ENCODE results near the gene EYS. TPM values are rescaled to one million over a fixed set of nuclear protein-coding genes. Genes with fewer than 3 reads are reported as not detected.

Gene EYS
- total RNA-seq, 1 donor from 2014 or later: 0.06 TPM

- DNase-seq (ENCODE audit: low read depth): no peak
- TF ChIP-seq, protein P1, sequence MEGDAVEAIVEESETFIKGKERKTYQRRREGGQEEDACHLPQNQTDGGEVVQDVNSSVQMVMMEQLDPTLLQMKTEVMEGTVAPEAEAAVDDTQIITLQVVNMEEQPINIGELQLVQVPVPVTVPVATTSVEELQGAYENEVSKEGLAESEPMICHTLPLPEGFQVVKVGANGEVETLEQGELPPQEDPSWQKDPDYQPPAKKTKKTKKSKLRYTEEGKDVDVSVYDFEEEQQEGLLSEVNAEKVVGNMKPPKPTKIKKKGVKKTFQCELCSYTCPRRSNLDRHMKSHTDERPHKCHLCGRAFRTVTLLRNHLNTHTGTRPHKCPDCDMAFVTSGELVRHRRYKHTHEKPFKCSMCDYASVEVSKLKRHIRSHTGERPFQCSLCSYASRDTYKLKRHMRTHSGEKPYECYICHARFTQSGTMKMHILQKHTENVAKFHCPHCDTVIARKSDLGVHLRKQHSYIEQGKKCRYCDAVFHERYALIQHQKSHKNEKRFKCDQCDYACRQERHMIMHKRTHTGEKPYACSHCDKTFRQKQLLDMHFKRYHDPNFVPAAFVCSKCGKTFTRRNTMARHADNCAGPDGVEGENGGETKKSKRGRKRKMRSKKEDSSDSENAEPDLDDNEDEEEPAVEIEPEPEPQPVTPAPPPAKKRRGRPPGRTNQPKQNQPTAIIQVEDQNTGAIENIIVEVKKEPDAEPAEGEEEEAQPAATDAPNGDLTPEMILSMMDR (conservative IDR thresholded peaks at IDR 0.05; ENCODE audit: low read depth, low read length): no peak
- H3K4me3 ChIP-seq (ENCODE audit: low read depth, low read length): no peak overlapping the region
Observed at GRCh38 chr6:64949257-64949656, 757.8 kb downstream of the EYS start.

DNA sequence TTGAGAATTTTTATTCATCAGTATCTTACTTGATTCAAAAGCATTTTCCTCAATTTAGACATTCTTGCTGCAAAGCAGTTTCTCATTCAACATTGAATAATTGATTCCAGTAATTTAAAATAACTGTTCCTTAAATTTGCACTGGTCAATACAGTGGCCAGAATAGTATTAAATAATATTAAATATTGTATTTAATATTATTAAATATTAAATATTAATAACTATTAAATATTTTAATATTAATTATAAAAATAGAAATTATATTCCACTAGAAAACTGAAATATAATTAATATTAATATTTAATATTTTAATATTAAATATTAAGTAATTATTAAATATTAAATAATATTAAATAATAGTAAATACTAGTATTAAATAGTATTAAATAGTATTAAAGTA is 758.8 kb downstream of the EYS start:
- no peak for DNase-seq (ENCODE audit: low read depth)
- TF ChIP-seq, protein P1 (conservative IDR thresholded peaks at IDR 0.05; ENCODE audit: low read depth, low read length): no peak
- H3K4me3 ChIP-seq (ENCODE audit: low read depth, low read length): no peak overlapping the region

DNA sequence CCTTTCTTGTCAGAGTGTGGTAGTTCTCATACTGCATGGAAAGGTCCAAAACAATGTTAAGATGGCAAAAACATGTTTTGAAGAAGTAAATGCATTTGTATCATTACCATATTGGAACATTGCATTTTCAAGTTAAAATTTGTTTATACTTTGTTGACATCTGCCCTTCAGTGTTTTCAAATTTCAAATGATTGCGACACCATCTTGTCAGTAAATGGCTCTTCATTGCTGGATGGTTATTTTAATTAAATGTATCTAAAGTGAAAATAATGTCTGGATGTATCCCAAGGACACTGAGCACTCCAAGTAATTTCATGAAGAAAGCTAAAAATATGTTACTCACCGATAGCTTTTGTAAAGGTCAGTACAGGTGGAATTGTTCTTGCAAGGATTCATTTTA is 761.6 kb downstream of the EYS start:
- H3K4me3 ChIP-seq (ENCODE audit: low read depth, low read length): no peak overlapping the region
- TF ChIP-seq, protein P1 (conservative IDR thresholded peaks at IDR 0.05; ENCODE audit: low read depth, low read length): no peak
- no peak for DNase-seq (ENCODE audit: low read depth)

DNA sequence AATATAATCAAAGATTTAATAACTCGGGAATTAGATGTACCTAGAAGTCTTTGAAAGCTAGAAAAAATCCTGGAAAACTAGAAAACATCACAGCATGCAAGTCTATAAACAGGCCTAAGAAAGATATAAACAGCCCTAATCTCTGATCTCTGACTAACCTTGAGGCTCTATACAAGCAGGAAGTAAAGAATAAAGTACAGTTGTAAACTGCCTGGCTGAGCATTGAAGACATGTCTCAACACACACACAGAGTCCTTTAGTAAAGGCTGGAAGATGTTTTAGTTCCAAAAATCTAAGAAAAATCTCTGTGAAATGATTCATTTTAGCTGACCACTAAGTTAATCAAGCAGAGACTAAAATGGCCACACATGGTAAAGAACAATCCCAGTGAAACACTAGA is 774.5 kb downstream of the EYS start:
- H3K4me3 ChIP-seq (ENCODE audit: low read depth, low read length): no peak overlapping the region
- TF ChIP-seq, protein P1 (conservative IDR thresholded peaks at IDR 0.05; ENCODE audit: low read depth, low read length): no peak
- no peak for DNase-seq (ENCODE audit: low read depth)

DNA sequence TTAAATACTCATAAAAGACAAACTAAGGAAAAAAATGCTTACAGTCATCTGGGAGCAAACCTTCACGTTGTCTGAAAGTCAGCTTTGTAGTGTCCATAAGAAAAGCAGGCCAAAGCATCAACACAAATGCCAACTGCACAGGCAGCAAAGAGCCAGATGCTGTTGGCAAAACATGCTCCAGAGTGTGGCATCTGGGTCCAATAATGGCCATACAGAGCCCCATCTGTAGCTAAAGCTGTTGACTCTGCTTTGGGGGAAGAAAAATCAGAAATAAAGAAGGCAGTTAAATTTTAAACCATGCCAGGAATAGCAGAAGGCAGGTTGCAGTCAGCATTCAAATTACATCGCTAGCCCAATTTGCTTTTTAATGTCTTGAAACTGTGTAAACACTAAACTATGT is 776.3 kb downstream of the EYS start:
- TF ChIP-seq, protein P1 (conservative IDR thresholded peaks at IDR 0.05; ENCODE audit: low read depth, low read length): no peak
- no peak overlapping the region for H3K4me3 ChIP-seq (ENCODE audit: low read depth, low read length)
- DNase-seq (ENCODE audit: low read depth): no peak

- no peak for DNase-seq (ENCODE audit: low read depth)
- TF ChIP-seq, protein P1 (conservative IDR thresholded peaks at IDR 0.05; ENCODE audit: low read depth, low read length): no peak
- no peak overlapping the region for H3K4me3 ChIP-seq (ENCODE audit: low read depth, low read length)
Observed at GRCh38 chr6:64926051-64926450, 781.0 kb downstream of the EYS start.

GRCh38 chr6:64920257-64920656 is 786.8 kb downstream of the EYS start:
- TF ChIP-seq, protein P1 (conservative IDR thresholded peaks at IDR 0.05; ENCODE audit: low read depth, low read length): no peak
- no peak overlapping the region for H3K4me3 ChIP-seq (ENCODE audit: low read depth, low read length)
- DNase-seq (ENCODE audit: low read depth): no peak

All from epithelial cell of proximal tubule (primary cell).